NCI-H226 (cell line): ENCODE data around the gene AHRR.
A peak's percentile ranks its signal among the peaks of the same experiment; 100 is the strongest.
"Not testable (repeated sequence)": the region's sequence is repeated elsewhere in the genome, so short reads cannot be mapped to it uniquely, and the experiment has no call there.

Experiments used
- DNase-seq: peaks from one replicate; pipeline ENCODE4 v3.0.0-alpha.2; 2015

AHRR gene

GRCh38 chr5:321230-321725, at the start of gene AHRR:
TSS of gene AHRR (plus strand) at chr5:321714. CDS start at chr5:343903, 22,189 bp downstream.
- DNase-seq, result peak; percentile 61

GRCh38 chr5:271828-272167, 49.7 kb upstream of the AHRR start:
- not testable (repeated sequence) for DNase-seq

GRCh38 chr5:273091-273490, 48.4 kb upstream of the AHRR start:
- not testable (repeated sequence) for DNase-seq

GRCh38 chr5:273491-273890, 48.0 kb upstream of the AHRR start:
- not testable (repeated sequence) for DNase-seq

GRCh38 chr5:274346-274745, 47.2 kb upstream of the AHRR start:
- not testable (repeated sequence) for DNase-seq

- no peak for DNase-seq
Observed at GRCh38 chr5:278646-279045, 42.9 kb upstream of the AHRR start.

- not testable (repeated sequence) for DNase-seq
Observed at GRCh38 chr5:279051-279665, 42.4 kb upstream of the AHRR start.

GRCh38 chr5:285991-286557, 35.4 kb upstream of the AHRR start:
- DNase-seq, result no peak

- DNase-seq, result not testable (repeated sequence)
Observed at GRCh38 chr5:290200-290599, 31.3 kb upstream of the AHRR start.

- not testable (repeated sequence) for DNase-seq
Observed at GRCh38 chr5:291345-291744, 30.2 kb upstream of the AHRR start.

- not testable (repeated sequence) for DNase-seq
Observed at GRCh38 chr5:294788-295187, 26.7 kb upstream of the AHRR start.

GRCh38 chr5:296207-296606, 25.3 kb upstream of the AHRR start:
- DNase-seq, result not testable (repeated sequence)

- peak; percentile 95 for DNase-seq
Observed at GRCh38 chr5:296954-297353, 24.6 kb upstream of the AHRR start.

- DNase-seq, result not testable (repeated sequence)
Observed at GRCh38 chr5:297448-297847, 24.1 kb upstream of the AHRR start.

GRCh38 chr5:297991-298736, 23.4 kb upstream of the AHRR start:
- DNase-seq, result not testable (repeated sequence)

GRCh38 chr5:298737-299125, 22.8 kb upstream of the AHRR start:
- no peak for DNase-seq

GRCh38 chr5:299921-300320, 21.6 kb upstream of the AHRR start:
- not testable (repeated sequence) for DNase-seq

- DNase-seq, result not testable (repeated sequence)
Observed at GRCh38 chr5:300691-301435, 20.7 kb upstream of the AHRR start.

GRCh38 chr5:302416-302815, 19.1 kb upstream of the AHRR start:
- DNase-seq, result not testable (repeated sequence)

- DNase-seq, result no peak
Observed at GRCh38 chr5:302966-303365, 18.5 kb upstream of the AHRR start.

- DNase-seq, result not testable (repeated sequence)
Observed at GRCh38 chr5:303741-304140, 17.8 kb upstream of the AHRR start.

- no peak for DNase-seq
Observed at GRCh38 chr5:305050-305449, 16.5 kb upstream of the AHRR start.

- DNase-seq, result no peak
Observed at GRCh38 chr5:305459-305858, 16.1 kb upstream of the AHRR start.
